GM12891 (cell line): ENCODE measurements around the gene POMT1.
"Not testable (repeated sequence)": the region's sequence is repeated elsewhere in the genome, so short reads cannot be mapped to it uniquely, and the experiment has no call there.

ENCODE experiments used
- POLR2A ChIP-seq: IDR thresholded peaks from 2 replicates; pipeline ENCODE4 v1.6.1; 2011; ENCODE audit warnings: low read depth, low read length, control low read depth
- POLR2AphosphoS5 ChIP-seq: IDR thresholded peaks from 2 replicates; pipeline ENCODE4 v1.6.1; 2011; ENCODE audit warnings: low read depth, low read length, control low read depth
- SPI1 ChIP-seq: IDR thresholded peaks from 2 replicates; pipeline ENCODE4 v1.6.1; 2011; ENCODE audit warnings: low read depth, low read length, control low read depth
- TAF1 ChIP-seq: IDR thresholded peaks from 2 replicates; pipeline ENCODE4 v1.6.1; 2011; ENCODE audit warnings: low read depth, low read length, control low read depth

GRCh38 chr9:131515559-131516031 lies 12.9 kb downstream of the POMT1 start:
- TF ChIP-seq POLR2A, POLR2AphosphoS5, TAF1: not testable (repeated sequence)
- TF ChIP-seq SPI1, result peak; percentile 28
